KG1 (cell line): ENCODE results near the gene UGT1A6.
"Not testable (repeated sequence)": the region's sequence is repeated elsewhere in the genome, so short reads cannot be mapped to it uniquely, and the experiment has no call there.

ENCODE experiments used
- DNase-seq: peaks from one replicate; lab custom pipeline; 2025; lab: John Stamatoyannopoulos, UW

The UGT1A6 gene

GRCh38 chr2:233692648-233693047, at the start of gene UGT1A6:
Gene UGT1A6, plus strand, starts transcription at chr2:233692890. Its CDS starts 115 bp downstream, at chr2:233693005.
- DNase-seq: no peak

DNA sequence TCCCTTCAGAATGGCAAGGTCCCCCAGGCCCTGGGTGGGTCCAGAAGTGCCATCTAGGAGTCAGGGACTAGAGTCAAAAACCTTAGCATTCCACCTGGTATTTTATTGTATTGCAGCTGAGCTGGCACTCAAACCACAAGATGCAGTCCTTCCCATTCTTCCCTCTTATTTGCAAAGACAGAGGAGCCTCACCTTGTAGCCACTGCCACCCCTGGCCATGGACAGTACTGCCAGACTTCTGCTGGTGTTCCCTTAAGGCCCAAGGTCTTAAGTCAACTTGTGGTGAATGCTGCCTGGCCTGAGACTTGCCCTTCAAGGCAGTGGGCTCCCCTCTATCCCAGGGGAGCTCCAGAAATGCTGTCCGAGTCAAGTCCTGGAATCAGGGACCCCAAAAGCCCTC, 49.6 kb upstream of the UGT1A6 start:
- no peak for DNase-seq

DNA sequence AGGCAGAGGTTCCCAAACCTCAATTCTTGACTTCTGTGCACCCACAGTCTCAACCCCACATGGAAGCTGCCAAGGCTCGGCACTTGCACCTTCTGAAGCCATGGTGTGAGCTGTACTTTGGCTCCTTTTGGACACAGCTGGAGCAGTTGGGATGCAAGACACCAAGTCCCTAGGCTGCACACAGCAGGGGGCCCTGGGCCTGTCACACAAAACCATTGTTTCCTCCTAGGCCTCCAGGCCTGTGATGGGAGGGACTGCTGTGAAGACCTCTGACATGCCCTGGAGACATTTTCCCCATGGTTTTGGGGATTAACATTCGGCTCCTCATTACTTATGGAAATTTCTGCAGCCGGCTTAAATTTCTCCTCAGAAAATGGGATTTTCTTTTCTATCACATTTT, 46.7 kb upstream of the UGT1A6 start:
- not testable (repeated sequence) for DNase-seq

- no peak for DNase-seq
Observed at GRCh38 chr2:233650981-233651380, 41.7 kb upstream of the UGT1A6 start.

DNA sequence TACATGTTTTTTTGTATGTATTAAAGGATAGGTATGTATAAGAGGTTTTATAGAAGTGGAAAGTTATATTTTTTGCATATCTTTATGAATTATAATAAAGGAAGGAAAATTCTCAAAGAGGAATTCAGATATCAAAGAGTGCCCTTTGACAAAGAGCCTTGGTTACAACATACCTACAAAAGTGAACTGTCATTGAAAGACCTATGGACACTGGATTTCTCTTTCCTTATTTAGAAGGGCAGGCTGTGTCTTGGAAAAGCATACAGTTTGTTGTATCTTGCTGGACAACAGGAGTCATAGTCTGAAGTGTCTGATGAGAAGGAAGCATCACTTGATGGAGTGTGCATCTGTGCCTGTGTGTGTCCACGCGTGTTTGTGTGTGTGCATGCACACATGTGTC, 41.3 kb upstream of the UGT1A6 start:
- DNase-seq: no peak

- no peak for DNase-seq
Observed at GRCh38 chr2:233654501-233654900, 38.2 kb upstream of the UGT1A6 start.

DNA sequence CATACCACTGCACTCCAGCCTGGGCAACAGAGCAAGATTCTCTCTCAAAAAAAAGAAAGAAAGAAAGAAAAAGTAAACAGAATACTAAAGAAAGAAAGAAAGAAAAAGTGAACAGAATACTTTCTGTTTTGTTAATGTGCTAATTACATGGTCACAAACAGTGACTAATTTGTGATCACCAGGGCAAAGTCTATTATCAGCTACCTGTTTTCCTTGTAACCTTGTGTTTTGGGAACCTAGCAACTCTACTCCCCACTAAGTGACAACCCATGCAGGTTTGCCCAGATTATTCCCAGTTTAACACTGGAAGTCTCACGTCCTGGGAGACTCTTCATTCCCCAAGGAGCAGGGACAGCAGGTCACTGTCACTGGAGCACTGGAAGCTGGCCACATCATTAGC, 37.6 kb upstream of the UGT1A6 start:
- no peak for DNase-seq

DNA sequence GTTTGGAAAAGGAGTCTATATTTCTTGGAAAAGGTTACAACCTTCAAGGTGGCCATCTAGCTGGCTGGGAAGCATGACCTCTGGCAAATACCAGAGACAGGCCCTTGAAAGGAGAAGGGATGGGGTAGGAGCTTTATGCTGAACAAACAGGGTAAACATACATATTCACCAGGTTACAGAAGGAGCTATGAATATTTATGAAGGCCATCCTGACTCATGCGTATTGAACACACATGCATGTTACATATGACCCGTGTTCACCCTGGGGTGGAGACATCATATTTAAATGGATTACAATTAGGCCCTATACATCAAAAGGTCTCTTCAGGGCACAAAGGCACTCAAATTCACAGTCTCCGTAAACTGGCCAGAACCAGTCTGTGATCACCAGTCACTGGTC, 36.7 kb upstream of the UGT1A6 start:
- DNase-seq: not testable (repeated sequence)

DNA sequence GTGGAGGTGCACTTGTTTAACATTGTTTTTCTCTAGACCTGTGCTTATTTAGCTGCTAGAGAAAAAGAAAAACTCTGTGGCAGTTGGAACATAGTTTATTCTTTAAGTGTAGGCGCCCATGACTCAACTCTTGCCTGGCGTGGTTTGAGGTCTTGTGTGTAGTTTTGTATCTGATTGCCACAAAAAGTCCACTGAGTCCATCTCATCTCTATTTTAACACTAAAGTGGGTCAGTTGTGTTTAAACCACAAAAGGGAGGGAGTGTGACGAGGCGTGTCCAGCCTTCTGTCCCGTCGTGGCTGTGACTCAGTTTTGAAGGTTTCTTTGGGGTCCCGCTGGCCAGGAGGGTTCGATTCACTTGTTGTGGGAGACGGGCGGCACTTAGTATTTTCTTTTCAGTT, 36.2 kb upstream of the UGT1A6 start:
- no peak for DNase-seq

GRCh38 chr2:233658610-233659009, 34.1 kb upstream of the UGT1A6 start:
- DNase-seq: no peak

GRCh38 chr2:233663911-233664310, 28.8 kb upstream of the UGT1A6 start:
- DNase-seq: no peak

DNA sequence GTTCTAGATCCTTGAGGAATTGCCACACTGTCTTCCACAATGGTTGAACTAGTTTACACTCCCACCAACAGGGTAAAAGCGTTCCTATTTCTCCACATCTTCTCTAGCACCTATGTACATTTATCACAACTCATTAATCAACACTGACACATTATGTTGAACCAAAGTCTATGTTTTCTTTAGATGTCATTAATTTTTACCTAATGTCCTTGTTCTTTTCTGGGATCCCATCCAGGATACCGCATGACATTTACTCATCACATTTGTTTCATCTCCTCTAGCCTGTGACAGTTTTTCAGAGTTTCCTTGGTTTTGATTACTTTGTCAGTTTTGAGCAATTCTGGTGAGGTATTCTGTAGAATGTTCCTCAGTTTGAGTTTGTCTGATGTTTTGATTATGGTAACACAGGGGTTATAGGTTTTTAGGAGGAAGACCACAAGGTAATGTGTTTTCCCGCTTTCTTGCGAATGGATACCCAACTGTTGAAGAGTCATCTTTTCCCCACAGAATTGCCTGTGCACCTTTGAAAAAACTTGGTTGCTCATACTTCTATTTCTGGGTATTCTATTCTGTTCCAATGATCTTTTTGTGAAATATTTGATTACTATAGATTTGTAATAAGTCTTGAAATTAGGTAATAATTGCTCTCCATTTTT, 24.0 kb upstream of the UGT1A6 start:
- no peak for DNase-seq

- DNase-seq: no peak
Observed at GRCh38 chr2:233671290-233672161, 21.2 kb upstream of the UGT1A6 start, which contains the start of gene UGT1A9. Gene UGT1A9, plus strand, starts transcription at chr2:233671898. Its CDS starts 37 bp downstream, at chr2:233671935.

DNA sequence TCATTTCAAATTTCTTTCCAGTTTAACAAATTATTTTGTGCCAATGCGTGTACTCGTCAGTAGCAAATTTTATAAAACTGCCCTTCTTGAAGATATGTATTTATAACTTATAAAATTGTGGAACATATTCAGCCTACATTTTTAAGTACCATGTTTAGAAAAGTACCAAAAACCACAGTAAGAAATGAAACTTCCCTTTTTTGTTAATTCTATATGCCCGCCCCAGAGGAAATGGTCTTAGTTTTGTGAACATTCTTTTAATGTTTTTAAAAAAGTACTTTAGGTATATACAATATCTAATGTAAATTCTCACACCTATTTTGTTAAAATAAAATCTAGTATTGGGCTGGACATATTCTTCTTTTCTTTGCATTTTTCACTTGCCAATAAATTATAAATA, 19.8 kb upstream of the UGT1A6 start:
- DNase-seq: peak; percentile 27

DNA sequence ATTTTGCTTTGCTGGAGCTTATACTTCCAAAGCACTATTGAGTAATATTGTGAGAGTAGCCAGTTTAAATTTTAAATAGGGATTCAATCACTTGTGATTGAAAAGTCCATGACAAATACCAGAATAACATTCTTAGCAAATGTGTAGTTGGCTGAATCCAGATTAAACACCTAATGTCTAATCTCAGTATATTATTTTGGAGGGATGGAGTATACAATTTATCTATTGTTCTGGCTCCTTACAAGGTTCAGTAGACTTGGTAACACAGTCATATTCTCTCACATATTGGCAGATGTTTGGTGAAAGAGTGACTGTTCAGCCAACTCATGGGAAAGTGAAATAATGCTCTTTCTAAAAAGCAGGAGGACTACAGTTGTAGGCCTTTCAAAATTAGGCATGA, 18.8 kb upstream of the UGT1A6 start:
- DNase-seq: no peak

GRCh38 chr2:233674314-233674713, 18.4 kb upstream of the UGT1A6 start:
- no peak for DNase-seq

- no peak for DNase-seq
Observed at GRCh38 chr2:233674995-233675394, 17.7 kb upstream of the UGT1A6 start.

- DNase-seq: no peak
Observed at GRCh38 chr2:233676046-233676445, 16.6 kb upstream of the UGT1A6 start.

- DNase-seq: no peak
Observed at GRCh38 chr2:233679196-233679595, 13.5 kb upstream of the UGT1A6 start.

GRCh38 chr2:233680361-233681045, 12.2 kb upstream of the UGT1A6 start:
- no peak for DNase-seq

DNA sequence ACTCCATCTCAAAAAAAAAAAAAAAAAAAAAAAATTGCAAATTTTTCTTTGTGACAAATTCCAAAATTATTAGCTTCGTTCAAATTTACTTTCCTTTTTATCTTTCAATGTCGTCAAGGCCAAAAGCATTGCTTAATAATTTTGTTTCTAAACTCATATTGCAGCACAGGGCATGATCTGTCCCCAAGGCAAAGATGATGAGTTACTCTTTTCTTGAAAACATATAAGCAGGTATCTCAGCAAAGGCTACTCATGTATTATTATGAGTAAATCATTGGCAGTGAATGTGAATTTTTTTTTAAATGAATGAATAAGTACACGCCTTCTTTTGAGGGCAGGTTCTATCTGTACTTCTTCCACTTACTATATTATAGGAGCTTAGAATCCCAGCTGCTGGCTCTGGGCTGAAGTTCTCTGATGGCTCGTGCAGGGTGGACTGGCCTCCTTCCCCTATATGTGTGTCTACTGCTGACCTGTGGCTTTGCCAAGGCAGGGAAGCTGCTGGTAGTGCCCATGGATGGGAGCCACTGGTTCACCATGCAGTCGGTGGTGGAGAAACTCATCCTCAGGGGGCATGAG, 11.1 kb upstream of the UGT1A6 start, which contains the start of gene UGT1A7:
UGT1A7 (plus strand) TSS at position 381 of the 579 bp plus-strand sequence; CDS start at position 418, 37 bp downstream.
- no peak for DNase-seq

- DNase-seq: no peak
Observed at GRCh38 chr2:233684640-233685039, 8.1 kb upstream of the UGT1A6 start.
